ENCODE measurements around the gene NCEH1.

DNA sequence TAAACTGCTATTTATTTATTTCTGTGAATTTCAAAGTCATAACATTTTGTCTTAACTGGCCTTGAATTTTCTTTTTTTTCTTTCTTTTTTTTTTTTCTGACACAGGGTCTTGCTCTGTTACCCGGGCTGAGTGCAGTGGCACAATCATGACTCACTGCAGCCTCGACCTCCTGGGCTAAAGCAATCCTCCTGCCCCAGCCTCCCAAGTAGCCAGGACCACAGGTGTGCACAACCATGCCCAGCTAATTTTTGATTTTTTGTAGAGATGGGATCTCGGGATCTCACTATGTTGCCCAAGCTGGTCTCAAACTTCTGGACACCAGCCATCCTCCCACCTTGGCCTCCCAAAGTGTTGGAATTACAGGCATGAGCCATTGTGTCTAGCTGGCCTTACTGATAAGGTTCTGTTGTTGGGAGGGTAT lies 110.2 kb downstream of the NCEH1 start:
- TF ChIP-seq, protein P1, sequence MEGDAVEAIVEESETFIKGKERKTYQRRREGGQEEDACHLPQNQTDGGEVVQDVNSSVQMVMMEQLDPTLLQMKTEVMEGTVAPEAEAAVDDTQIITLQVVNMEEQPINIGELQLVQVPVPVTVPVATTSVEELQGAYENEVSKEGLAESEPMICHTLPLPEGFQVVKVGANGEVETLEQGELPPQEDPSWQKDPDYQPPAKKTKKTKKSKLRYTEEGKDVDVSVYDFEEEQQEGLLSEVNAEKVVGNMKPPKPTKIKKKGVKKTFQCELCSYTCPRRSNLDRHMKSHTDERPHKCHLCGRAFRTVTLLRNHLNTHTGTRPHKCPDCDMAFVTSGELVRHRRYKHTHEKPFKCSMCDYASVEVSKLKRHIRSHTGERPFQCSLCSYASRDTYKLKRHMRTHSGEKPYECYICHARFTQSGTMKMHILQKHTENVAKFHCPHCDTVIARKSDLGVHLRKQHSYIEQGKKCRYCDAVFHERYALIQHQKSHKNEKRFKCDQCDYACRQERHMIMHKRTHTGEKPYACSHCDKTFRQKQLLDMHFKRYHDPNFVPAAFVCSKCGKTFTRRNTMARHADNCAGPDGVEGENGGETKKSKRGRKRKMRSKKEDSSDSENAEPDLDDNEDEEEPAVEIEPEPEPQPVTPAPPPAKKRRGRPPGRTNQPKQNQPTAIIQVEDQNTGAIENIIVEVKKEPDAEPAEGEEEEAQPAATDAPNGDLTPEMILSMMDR (conservative IDR thresholded peaks at IDR 0.05; ENCODE audit: low read depth in 2 of 2): no peak
- TF ChIP-seq POLR2AphosphoS5 (IDR thresholded peaks at IDR 0.05; ENCODE audit: low read depth): no peak
- no peak for TF ChIP-seq EZH2 (IDR thresholded peaks at IDR 0.05; ENCODE audit: low read depth, unreplicated experiment)
- no peak for TF ChIP-seq EZH2phosphoT487 (IDR thresholded peaks at IDR 0.05; ENCODE audit: unreplicated experiment)
- TF ChIP-seq, protein P2, sequence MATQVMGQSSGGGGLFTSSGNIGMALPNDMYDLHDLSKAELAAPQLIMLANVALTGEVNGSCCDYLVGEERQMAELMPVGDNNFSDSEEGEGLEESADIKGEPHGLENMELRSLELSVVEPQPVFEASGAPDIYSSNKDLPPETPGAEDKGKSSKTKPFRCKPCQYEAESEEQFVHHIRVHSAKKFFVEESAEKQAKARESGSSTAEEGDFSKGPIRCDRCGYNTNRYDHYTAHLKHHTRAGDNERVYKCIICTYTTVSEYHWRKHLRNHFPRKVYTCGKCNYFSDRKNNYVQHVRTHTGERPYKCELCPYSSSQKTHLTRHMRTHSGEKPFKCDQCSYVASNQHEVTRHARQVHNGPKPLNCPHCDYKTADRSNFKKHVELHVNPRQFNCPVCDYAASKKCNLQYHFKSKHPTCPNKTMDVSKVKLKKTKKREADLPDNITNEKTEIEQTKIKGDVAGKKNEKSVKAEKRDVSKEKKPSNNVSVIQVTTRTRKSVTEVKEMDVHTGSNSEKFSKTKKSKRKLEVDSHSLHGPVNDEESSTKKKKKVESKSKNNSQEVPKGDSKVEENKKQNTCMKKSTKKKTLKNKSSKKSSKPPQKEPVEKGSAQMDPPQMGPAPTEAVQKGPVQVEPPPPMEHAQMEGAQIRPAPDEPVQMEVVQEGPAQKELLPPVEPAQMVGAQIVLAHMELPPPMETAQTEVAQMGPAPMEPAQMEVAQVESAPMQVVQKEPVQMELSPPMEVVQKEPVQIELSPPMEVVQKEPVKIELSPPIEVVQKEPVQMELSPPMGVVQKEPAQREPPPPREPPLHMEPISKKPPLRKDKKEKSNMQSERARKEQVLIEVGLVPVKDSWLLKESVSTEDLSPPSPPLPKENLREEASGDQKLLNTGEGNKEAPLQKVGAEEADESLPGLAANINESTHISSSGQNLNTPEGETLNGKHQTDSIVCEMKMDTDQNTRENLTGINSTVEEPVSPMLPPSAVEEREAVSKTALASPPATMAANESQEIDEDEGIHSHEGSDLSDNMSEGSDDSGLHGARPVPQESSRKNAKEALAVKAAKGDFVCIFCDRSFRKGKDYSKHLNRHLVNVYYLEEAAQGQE (IDR thresholded peaks at IDR 0.05; ENCODE audit: unreplicated experiment): no peak
- TF ChIP-seq STAT1 (IDR thresholded peaks at IDR 0.05; ENCODE audit: unreplicated experiment): no peak
- TF ChIP-seq CREB1 (CRISPR knock-in tag; IDR thresholded peaks at IDR 0.05; ENCODE audit: low read depth): no peak
- no peak for TF ChIP-seq JUNB (IDR thresholded peaks at IDR 0.05; ENCODE audit: unreplicated experiment)
- TF ChIP-seq, protein P3, sequence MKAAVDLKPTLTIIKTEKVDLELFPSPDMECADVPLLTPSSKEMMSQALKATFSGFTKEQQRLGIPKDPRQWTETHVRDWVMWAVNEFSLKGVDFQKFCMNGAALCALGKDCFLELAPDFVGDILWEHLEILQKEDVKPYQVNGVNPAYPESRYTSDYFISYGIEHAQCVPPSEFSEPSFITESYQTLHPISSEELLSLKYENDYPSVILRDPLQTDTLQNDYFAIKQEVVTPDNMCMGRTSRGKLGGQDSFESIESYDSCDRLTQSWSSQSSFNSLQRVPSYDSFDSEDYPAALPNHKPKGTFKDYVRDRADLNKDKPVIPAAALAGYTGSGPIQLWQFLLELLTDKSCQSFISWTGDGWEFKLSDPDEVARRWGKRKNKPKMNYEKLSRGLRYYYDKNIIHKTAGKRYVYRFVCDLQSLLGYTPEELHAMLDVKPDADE (IDR thresholded peaks at IDR 0.05): no peak
